Right renal pelvis (tissue), 4 donors: ENCODE data around the gene TMEM150A. TPM values are rescaled to one million over a fixed set of nuclear protein-coding genes. Genes with fewer than 3 reads are reported as not detected.
"Not testable (repeated sequence)": the region's sequence is repeated elsewhere in the genome, so short reads cannot be mapped to it uniquely, and the experiment has no call there.

ENCODE experiments used
- DNase-seq, 4 donors: peaks; one replicate each; pipeline ENCODE4 v3.0.0-alpha.2; 2013; ENCODE audit warnings: low read depth in 4 of 4, low spot score in 3 of 4, missing footprints in 1 of 4
- polyA plus RNA-seq, 4 donors: library from polyadenylated mRNA; unstranded; fragments of 120-200 nt; gene quantifications; one replicate each; pipeline ENCODE4 v1.2.1, GENCODE V29; 2013; ENCODE audit not compliant: insufficient read length in 4 of 4

Gene TMEM150A
- polyA plus RNA-seq, 4 donors = 35.1 to 43.3 (median 37.9) TPM

DNA sequence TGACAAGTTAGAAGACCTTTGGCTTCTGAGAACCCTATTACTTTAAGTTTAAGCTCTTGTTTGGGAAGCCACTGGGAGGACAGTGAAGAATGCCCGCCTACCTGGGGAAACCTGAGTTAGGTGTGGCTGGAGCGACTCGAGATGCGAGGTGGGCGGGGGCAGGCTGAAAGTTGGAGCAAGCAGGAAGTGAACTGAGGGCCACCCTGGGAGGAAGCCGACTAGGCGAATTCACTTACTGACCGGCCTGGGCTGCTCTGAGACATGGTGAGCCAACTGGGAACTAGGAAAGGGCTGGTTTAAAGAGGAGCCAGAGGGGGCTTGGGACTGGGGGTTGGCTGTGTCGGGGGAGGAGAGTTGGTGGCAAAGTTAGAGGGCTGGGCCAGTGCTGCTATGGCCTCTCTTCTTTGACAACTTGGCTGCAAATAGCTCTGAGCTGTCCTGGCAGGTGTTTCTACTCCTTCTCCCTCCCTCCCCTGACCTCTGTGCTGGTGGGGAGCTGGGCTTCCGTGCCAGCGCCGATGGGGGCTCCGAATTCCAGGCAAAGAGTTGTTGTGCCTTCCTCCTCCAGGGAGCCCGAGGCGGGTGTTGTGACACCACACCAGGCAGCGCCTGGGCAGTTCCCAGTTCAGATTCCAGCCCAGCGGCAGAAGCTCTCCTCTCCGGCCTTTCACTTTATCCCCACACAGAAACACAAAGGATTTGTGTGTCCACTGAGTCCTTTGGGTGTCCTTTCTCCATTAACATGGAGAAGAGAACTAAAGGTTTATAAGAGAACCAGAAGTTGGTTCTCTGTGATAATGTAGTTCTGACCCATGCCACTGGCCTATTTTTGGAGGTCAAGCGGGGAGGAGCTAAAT lies 24.9 kb downstream of the TMEM150A start, which contains the start of gene VAMP8:
Gene VAMP8, plus strand, starts transcription at position 201 of the 857 bp plus-strand sequence. Its CDS starts 61 bp downstream, at position 262.
- no peak for DNase-seq

DNA sequence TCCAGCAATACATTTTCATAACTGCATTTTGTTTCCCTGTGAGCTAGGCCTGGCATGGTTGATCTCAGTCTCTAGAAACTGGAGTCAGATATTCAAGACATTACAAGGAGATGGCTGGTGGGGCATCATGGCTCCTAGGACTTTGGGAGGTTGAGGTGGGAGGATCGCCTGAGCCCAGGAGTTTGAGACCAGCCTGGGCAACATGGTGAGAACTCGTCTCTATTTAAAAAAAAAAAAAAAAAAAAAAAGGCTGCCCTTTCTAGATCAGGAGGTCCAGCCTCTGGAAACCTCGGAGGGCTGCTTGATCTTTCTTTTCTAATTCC lies 25.5 kb downstream of the TMEM150A start:
- no peak for DNase-seq

- no peak for DNase-seq
Measured at GRCh38 chr2:85575739-85576138, 26.8 kb downstream of the TMEM150A start.

DNA sequence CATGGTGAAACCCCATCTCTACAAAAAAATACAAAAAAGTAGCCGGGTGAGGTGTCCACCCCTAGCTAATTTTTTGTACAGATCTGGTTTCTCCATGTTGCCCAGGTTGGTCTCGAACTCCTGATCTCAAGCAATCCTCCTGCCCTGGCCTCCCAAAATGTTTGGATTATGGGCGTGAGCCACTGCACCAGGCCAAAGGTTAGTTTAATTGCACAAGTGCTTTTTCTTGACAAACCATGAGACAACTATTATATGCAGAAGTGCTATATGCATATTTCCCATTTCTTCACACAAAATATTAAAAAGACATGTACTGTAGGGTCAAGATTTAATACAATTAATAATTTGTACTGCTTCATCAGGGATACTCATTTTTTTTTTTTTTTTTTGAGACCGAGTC lies 36.2 kb downstream of the TMEM150A start:
- DNase-seq = no peak

GRCh38 chr2:85564144-85564563 lies 38.3 kb downstream of the TMEM150A start:
- DNase-seq = no peak

- DNase-seq = peak; percentile 88 to 93 (median 91)
Measured at GRCh38 chr2:85561280-85562212, 41.0 kb downstream of the TMEM150A start, which contains the start of gene GGCX. TSS of gene GGCX (minus strand) at chr2:85561493. CDS start at chr2:85561428, 65 bp downstream.

DNA sequence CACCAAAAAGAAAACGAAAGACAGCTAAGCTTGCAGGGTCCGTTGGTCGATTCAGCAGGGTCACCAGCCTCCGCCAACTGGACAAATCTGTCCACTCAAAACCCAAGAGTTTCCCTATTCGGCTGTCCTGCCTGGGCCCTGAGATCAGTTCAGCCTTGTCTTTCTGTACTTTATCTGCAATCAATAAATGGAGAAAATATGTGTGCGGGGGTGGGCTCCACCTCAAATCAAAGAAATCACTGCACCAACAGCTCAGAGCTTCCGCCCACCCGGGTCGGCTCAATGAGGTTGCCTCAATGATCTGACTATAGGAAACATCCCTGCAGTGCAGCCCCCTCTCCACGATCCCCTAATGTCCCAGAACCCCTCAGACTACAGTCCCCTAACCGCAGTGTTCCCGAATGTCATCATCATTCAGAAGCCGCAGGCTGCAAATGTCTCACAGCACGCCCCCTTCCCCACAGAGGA lies 41.7 kb downstream of the TMEM150A start:
- no peak for DNase-seq

GRCh38 chr2:85560403-85560726 lies 42.1 kb downstream of the TMEM150A start:
- DNase-seq = not testable (repeated sequence)

DNA sequence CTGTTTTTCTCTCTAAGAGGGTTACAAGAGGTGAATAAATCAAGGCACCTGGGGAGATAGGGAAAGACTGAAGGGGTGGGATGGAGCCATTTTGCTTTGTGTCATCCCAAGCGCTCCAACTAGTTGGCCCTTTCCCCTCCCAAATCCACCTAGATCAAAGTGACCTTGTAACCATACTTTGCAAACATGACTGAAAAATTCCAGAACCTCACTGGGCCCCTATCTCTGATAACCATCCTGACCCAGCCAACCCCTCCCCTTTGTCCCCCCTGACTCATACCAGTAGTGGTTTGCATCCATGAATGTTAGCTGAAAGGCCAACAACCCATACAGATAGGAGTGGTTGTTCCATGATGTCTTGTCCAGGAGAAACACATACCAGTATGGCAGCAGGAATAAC lies 44.3 kb downstream of the TMEM150A start:
- DNase-seq = no peak

DNA sequence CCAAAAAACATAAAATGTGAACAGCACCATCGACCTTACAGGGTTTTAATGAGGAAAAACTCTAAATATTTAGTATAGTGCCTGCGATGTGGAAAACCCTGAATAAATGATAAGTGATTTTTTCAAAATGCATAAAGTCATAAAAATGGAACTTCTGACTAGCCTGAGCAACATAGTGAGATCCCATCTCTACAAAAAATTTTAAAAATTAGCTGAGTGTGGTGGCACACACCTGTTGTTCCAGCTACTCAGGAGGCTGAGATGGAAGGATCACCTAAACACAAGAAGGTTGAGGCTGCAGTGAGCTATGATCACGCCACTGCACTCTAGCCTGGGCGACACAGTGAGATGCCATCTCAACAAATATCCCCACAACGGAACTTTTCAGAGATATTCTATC lies 45.4 kb downstream of the TMEM150A start:
- DNase-seq = no peak

- DNase-seq = no peak
Measured at GRCh38 chr2:85554980-85555612, 47.4 kb downstream of the TMEM150A start.

- no peak for DNase-seq
Measured at GRCh38 chr2:85553184-85553583, 49.3 kb downstream of the TMEM150A start.

- DNase-seq = peak; percentile 67 to 71 (median 70)
Measured at GRCh38 chr2:85551698-85552678, 50.5 kb downstream of the TMEM150A start.

DNA sequence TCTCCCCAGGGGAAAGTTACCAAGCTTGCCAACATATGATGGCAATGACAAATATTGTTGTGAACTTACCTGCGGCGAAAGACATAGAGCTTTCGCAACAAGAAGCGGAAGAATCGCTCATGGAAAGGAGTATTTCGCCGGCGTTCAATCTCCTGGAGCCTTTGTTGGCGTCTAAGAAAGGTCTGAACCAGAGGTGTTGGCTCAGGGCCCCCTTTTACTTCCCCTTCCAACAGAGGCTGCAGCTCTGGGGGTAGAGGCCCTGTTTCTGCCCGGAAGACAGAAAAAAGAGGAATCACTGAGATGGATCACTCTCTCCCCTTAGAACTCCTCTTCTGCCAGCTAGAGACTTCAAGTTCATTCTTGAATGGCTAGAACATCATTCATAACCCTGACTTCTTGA lies 52.0 kb downstream of the TMEM150A start:
- no peak for DNase-seq

DNA sequence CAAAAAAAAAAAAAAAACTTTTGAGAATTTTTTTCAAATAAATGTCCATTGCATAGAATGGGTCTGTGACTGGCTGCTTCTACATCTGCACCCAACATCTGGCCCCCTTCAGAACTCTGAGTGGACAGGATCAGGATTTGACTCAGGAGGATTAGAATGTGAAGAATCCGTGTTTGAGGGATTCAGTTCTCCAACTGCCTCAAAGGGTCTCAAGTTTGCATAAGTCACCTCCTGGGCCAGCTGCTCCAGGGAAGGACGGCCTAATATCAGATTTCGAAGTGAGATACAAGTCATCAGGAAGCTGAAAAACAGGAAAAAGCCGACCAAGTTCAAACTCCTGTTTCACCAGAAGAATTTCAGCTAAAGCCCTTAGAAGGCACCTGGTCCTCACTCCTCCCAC lies 52.7 kb downstream of the TMEM150A start:
- DNase-seq = no peak

DNA sequence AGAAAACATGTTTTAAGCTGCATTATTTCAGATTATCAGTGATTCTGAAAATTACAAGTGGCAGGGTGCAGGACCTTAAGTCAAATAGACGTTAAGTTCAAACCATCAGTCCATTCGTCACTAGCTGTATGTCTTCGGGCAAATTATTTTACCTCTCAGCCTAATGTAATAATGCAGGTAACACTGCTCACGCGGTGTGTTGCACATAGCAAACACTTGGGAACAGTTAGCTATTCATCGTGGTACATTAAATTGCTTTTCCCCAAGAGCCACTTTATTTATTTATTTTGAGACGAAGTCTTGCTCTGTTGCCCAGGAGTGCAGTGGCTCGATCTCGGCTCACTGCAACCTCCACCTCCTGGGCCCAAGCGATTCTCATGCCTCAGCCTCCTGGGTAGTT lies 53.4 kb downstream of the TMEM150A start:
- no peak for DNase-seq

DNA sequence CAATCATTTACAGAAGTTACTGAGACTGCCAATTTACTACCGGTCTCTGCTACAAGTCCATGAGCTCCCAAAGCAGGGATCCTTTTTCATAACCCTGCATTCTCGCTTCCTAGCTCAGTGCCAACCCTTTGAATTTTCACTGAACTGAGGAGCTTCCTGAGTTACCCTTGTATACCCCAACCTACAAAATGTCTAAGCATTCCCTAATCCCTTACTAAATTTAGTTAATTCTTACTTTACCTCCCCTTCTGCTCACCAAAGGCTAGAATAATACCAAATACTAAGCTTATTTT lies 53.9 kb downstream of the TMEM150A start:
- no peak for DNase-seq
